HG03280 (cell line): Measurements from ENCODE around the gene CYTH1.
"Not testable (repeated sequence)": the region's sequence is repeated elsewhere in the genome, so short reads cannot be mapped to it uniquely, and the experiment has no call there.

ENCODE experiments used
- ATAC-seq: cut with Tn5 transposase; IDR thresholded peaks from one replicate; pipeline ENCODE4 v1.9.1; 2021; ENCODE audit warnings: mild to moderate bottlenecking, moderate library complexity; ENCODE audit not compliant: unreplicated experiment

The CYTH1 gene

DNA sequence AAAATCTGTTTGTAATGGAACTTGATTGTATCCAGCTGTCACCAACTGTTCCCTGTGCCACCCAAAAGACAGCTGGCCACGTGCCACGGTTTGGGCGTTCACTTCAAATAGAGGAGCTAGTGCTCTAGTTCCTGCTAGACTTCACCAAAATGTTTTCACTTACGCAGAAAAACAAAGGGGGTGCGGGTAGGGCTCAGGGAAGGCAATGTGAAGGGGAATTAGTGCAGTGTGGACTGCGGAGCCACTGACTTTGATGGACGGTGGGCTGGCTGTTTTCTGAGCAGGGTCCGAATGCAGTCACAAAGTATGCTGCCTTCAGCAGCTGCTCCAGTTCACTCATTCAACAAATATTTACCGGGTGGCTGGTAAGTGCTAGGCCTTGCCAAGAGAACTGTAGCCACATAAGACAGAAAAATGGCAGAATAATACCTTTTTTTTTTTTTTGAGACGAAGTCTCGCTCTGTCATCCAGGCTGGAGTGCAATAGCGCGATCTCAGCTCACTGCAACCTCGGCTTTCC lies 7.6 kb upstream of the CYTH1 start:
- ATAC-seq = no peak

DNA sequence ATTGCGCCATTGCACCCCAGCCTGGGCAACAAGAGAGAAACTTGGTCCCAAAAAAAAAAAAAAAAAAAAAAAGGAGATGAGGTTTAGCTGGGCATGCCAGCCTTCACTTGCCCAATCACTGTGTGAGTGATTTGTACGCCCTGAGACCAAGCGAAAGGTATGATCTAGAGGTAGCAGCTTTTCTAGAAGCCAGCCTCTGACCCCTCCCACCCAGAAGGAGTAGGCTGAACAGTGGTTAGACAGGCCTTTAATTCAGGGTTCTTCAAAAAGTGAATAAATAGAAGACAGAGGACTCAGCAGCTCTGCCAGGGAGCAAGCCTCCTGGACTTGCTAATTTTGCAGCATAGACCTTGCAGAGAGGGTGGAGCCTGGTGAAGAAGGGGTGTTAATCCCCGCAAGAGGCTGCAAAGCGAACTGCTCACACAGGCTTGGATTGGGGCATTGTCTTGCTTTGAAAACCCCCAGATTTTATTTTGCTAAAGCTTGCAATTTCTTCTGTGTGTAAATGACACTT lies 7.1 kb upstream of the CYTH1 start:
- no peak for ATAC-seq

DNA sequence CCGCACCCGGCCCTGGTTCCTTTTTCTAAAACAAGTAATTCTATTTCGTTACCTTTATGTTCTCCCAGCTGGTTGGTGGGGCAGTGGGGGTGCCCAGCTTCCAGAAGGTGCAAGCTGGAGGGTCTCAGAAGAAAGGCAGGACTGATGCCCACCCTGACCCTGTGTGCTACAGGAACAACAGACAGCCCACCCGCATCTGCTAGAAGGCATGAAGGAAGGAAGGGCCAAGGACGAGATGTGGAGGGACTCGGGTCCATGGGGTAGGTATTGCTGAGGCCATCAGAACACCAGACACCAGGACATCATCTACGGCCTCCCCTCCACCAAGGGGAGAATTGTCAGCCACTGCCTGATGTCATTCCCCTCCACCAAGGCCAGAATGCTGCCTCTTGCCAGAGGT lies 6.4 kb upstream of the CYTH1 start:
- ATAC-seq = no peak

DNA sequence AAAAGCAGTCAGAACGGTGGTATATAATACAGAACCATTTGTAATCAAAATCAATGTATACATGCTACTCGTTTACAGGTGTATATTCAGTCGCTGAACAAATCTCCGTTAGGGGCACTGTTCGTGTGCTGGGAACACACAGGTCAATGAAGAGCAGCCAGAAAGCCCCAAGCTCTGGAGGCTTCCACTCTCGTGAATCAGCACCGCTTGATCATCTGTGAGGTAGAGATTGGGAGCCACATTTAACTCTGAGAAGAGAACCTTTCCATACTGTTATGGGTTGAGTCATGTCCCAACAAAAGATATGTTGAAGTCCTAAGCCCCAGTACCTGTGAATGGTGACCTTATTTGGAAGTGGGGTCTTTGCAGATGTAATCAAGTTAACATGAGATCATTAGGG lies 5.4 kb upstream of the CYTH1 start:
- ATAC-seq = no peak

DNA sequence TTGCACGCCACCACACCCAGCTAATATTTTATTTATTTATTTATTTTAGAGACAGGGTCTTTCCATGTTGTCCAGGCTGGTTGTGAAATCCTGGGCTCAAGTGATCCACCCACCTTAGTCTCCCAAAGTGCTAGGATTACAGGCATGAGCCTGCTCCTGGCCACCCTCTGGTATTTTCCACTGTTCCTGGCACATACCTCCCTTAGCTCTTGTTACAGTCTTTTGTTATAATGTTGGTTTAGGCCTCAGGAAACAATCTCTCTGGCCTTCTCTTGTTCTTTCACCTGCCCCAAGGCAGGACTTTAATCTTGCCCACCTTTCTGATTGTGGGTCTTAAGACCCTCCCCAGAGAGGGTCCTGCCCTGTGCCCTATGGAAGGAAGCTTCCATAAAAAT lies 3.6 kb upstream of the CYTH1 start:
- ATAC-seq = no peak

DNA sequence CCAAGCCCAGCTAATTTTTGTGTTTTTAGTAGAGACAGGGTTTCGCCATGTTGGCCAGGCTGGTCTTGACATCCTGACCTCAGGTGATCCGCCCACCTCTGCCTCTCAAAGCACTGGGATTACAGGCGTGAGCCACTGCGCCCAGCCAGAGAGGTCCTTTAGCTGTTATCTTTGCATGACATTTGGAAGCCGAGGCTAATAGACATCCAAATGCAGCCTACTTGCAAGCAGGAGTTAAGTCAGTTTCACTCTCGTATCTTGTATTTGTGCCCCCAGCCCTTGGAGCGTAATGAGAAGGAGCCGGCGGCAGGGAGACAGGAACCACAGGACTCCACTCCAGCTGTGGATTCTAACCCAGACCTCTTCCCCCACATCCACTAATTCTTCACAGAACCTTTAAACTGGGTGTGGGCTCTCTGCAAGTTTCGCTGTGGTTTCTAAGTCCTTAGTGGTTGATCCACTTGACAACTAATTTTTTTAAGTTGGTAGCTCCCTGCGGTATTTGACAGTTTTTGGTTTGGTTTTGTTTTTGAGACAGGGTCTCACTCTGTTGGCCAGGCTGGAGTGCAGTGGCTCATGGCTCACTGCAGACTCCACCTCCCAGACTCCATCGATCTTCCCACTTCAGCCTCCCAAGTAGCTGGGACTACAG lies 3.1 kb upstream of the CYTH1 start:
- no peak for ATAC-seq

DNA sequence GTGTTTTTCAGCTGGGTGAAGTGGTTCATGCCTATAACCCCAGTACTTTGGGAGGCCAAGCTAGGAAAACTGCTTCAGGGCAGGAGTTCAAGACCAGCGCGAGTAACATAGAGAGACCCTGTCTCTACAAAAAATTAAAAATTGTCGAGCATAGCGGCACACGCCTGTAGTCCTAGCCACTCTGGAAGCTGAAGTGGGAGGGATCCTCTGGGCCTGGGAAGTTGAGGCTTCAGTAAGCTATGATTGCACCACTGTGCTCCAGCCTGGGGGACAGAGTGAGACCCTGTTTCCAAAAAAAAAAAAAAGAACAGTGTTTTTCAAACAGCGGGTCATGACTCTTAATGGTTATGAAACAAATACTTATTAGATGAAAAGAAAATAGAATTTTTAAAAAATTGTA lies 2.3 kb upstream of the CYTH1 start:
- ATAC-seq = no peak

DNA sequence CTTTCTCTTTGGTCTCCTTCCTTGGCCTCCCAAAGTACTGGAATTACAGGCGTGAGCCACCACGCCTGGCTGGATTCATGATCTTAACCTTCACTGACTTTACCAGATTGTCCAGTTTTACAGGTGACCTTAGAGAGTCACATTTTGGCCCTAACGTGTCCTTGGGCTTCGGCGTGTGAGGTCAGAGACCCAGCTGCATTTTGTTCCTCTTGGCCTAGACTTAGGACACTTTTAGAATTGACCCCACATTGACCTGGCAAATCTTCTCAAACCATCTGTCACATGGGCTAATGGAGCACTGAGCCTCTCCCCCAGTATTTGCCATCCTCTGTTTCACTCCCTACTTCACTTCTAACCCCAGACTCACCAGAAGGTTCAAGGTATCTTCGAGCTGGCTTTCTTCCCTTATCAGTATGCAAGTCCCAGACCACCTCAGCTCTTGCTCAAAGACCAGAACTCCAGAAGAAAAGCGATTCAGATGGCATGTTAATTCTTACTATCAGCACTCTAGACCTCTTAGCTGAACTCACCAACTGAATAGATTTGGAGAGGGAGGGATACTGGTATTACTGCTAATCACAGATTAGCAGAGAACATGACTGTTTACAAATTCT lies 1.7 kb upstream of the CYTH1 start:
- ATAC-seq = no peak

DNA sequence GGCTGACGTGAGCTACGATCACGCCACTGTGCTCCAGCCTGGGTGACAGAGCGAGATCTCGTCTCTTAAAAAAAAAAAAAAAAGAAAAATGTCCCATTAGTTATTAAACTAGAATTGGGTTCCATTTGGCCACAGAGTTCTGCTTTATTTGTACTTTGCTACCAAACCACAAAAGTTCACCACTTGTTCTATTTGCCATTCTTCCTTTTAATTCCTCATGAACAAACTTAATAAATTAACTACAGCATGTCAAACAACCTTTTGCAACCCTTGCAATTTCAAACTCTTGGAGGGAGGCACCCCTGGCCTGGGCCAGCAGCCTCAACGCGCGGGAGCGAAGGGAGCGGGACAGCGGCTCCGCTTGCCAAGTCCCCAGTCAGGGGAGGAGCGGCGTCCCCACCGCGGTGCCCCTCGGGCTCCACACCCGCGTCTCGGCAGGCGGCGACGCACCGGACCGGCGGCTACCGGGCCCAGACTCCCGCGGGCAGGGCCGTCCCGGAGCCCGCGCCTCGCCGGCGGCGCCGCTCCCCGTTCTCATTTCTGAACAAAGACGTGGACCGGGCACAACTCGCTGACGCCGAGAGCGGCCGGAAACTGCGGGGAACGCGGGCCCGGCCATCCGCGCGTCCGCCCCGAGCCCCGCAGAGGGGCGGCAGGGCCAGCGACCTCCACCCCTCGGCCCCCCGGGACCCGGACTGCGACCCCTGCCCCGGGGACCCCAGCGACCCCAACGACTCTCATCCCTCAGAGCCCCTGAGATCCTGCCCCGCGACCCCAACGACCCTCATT lies 775 bp downstream of the CYTH1 start:
- ATAC-seq = peak; percentile 16

DNA sequence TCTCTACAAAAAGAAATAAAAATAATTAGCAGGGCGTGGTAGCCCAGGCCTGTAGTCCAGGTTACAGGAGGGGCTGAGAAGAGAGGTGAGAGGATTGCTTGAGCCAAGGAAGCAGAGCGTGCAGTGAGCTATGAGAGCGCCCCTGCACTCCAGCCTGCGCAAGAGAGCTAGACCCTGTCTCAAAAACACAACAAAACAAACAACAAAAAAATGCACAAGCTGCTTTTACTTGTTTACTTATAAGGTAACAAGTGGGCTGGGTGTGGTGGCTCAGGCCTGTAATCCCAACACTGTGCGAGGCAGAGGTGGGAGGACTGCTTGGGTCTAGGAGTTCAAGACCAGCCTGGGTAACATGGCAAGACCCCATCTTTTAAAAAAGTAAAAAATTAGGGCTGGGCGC lies 1.7 kb downstream of the CYTH1 start:
- ATAC-seq = no peak

DNA sequence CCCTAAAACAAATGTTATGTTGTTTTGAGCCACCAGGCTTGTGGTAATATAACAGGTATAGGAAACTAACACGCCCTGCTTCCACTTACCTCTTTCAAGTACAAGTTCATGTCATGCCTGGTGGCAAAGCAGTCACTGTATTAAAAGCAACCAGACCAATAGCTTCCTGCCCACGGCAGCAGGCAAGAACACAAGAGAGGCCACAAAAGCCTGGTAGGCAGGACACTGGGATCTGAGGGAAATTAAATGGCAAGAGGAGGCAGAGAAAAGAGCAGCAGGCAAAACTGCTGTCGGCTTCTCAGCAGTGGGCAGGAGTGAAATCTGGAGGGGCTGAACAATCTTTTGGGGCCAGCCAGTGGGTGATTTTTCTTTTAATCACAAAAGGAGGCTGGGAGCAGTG lies 2.2 kb downstream of the CYTH1 start:
- ATAC-seq = no peak

DNA sequence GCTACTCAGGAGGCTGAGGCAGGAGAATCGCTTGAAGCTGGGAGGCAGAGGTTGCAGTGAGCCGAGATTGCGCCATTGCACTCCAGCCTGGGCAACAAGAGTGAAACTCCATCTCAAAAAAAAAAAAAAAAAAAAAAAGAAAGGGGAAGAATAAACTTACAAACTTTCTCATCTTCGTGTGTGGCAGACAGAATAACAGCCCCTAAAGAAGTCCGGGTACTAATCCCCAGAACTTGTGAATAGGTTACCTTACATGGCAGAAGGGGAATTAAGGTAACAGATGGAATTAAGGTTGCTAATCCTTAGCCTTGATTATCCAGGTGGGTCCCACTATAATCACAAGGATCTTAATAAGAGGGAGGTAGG lies 2.8 kb downstream of the CYTH1 start:
- not testable (repeated sequence) for ATAC-seq

DNA sequence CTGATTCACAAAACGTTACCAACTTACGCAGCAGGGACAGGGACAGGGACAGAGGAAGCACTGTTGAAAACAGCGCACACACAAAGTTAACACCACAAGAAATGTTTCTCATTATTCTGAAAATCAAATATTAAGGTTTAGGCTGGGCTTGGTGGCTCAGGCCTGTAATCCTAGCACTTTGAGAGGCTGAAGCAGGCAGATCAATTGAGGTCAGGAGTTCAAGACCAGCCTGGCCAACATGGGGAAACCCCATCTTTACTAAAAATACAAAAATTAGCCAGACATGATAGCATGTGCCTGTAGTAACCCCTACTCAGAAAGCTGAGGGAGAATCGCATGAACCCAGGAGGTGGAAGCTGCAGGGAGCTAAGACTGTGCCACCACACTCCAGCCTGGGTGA lies 4.2 kb downstream of the CYTH1 start:
- ATAC-seq = no peak

DNA sequence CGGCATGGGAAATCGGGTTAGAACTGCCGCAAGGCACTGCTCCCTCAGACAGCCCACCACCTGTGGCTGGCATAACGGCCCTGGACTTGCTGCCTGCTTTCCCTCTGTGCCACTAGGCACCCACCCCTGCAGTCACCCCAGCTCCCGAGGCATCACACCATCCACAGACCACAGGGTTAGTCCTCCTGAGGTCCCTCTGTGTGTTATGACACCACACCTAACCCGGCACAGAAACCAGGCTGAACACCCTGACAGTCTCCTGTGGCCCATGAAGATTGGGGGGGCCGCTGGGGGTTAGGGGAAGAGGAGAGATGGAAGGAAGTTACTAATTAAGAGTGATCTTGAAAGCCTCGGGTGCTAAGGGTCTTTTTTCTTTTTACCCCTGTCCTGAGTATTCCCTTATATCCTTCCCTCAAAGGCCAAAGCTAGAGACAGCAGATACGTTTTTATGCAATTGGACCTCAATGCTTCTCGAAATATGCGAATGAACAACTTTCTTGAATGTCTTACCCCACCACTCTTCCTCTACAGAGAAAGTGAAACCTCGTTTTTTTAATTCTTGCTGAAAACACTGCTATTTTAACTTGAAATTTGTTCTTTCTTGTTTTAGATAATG lies 7.0 kb downstream of the CYTH1 start:
- ATAC-seq = peak; percentile 46

DNA sequence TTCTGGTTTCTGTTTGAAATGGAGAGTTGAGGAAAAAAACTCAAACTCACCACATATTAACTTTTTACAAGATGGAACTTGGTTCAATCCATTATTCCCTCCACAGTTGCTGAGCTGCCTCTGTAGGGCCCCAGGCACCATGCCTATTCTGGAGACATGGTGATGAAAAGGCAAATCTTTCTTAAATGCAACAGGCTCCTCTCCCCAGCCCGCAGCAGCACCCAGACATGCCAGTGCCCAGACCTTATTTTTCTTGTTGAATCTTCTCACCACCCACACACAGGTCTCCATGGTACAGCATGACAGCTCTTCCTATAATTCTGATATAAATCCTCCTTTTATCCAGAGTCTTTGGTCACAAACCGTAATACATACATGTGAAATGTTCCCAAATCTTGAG lies 7.6 kb downstream of the CYTH1 start:
- ATAC-seq = no peak

DNA sequence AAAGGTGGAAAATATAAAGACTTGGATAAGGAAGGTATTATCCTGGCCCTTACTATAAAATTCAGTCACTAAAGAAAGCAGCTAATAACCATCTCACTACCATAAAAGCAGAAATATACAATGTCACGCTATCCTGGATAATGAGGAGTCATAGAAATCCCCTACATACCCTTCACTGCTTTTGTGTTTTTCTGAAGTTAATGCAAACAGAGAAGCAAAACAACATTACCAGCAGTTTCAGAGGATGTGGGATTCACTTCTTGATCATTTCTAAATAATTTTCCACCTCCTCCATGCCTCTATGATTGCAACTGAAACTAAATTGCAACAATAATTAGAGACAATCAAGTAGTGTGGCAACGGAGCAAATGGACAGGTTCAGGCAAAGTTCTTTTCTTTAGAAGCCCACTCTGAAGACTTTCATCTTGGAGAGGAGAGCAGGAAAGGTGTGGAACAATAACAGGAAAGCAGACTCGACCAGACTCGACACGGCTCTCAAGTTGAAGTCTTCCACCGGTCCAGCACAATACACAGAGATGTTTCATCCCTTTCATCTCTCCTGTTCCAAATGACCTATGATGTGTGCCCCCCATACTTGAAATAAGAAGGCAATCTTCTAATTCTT lies 10.2 kb downstream of the CYTH1 start:
- ATAC-seq = no peak

DNA sequence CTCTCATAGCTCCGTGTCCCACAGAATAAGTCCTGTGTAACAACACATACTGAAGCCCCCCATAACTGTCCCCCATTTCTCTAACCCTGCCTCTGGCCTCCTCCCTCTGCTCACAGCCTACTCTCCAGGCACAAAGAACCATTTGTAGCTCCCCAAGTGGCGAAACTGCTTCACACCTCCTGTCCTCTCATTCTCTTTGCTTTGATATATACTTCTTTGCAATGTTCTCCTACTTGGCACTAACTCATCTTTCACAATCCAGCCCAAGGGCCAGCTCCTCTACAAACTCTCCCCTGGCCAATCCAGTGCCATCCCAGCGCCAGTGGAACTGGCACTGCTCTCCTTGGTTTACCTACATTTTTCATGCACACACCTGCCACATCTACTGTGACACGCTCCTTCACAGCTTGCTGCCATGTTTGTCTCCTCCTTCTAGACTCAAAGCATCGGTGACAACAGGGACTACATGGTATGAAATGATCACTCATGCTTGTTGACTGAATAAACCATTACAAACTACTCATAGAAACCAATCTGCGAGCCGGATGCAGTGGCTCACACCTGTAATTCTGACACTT lies 12.8 kb downstream of the CYTH1 start:
- ATAC-seq = no peak

DNA sequence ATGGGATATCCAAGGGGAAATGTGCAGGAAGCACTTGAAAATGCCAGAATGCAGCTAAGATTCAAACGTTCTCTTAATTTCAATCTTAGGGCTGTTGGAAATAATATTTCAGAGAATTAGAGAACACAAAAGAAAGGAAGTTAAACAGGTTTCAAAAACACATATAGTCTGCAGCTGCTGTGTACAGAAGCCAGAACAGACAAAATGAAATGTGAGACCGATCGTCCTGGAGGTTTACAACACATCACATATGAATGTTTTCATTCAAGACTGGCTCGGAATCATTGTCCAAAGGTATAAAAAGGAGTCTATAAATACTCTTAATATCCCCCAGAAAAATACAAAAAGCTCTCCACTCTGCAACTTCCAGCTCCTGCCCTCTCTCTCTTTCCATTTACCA lies 14.3 kb downstream of the CYTH1 start:
- no peak for ATAC-seq

DNA sequence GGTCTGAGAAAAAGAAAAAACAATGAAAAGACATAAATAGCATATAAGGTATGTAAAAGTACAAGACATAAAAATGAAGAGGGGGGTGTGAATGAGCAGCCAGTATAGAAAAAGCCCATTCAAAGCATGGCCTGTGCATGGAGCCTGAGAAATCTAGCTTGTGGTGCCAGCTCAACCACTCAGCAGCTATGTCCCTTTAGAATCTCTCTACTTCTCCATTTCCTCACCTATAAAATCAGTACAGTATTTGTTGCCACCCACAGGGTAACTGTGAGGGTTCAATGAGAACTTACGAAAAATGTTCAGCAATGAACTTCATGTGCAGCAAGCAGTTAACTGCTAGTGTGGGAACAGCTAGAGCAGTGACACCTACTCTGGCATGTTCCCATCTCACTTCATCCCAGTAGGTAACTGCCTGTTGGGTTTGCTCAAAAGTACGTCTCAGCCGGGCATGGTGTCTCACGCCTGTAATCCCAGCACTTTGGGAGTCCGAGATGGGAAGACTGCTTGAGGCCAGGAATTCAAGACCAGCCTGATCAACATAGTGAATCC lies 15.3 kb downstream of the CYTH1 start:
- no peak for ATAC-seq

DNA sequence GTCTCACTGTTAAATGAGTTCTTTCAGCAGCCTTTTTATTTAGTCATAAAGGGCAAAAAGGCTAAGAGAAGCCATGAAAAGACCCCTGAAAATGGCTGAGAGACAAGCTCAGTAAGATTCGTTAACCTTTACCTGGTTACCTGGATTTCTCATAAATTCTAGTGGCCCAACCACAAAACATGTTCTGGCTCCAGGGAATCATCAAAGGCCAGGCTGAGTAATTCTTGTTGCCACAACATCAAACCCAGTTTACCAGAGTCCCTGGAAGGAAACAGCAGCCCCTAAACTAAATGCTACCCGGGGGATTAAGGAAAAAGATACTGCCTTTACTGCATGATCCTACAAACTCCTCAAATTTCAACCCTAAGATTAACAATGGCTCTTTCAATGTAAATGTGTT lies 15.8 kb downstream of the CYTH1 start:
- ATAC-seq = no peak
